Amygdala (tissue), 56 donors: ENCODE results near the gene CDYL.

Source experiments
- DNase-seq, 56 donors: peaks; one replicate each; lab custom pipeline; 2025; lab: John Stamatoyannopoulos, UW

Gene CDYL

GRCh38 chr6:4802312-4802935, 26.2 kb downstream of the CDYL start:
- DNase-seq, result no peak

GRCh38 chr6:4803343-4803744, 27.1 kb downstream of the CDYL start:
- no peak for DNase-seq

- DNase-seq, result peak in 1 of 56 donors; percentile 4
Observed at GRCh38 chr6:4804095-4804494, 27.9 kb downstream of the CDYL start.

GRCh38 chr6:4805553-4806336, 29.5 kb downstream of the CDYL start:
- peak in 44 of 56 donors; percentile 4 to 68 (median 26) for DNase-seq

- no peak for DNase-seq
Observed at GRCh38 chr6:4806337-4806725, 30.1 kb downstream of the CDYL start.

DNA sequence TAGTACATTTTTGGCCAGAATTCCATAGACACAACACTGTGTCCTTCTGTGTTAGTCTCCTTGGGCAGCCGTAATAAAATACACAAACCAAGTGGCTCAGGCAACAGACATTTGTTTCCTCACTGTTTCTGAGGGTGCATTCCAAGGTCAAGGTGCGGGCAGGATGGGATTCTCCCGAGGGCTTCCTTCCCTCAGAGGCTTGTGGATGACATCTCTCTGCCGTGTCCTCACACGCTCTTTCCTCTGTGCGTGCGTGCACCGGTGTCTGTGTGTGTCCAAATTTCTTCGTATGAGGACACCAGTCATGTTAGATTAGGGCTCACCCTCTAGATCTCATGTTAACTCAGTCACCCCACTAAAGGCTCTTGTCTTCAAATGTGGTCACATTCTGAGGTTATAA, 30.6 kb downstream of the CDYL start:
- DNase-seq, result no peak

- DNase-seq, result no peak
Observed at GRCh38 chr6:4808396-4808795, 32.2 kb downstream of the CDYL start.

- no peak for DNase-seq
Observed at GRCh38 chr6:4809999-4810918, 34.1 kb downstream of the CDYL start.

DNA sequence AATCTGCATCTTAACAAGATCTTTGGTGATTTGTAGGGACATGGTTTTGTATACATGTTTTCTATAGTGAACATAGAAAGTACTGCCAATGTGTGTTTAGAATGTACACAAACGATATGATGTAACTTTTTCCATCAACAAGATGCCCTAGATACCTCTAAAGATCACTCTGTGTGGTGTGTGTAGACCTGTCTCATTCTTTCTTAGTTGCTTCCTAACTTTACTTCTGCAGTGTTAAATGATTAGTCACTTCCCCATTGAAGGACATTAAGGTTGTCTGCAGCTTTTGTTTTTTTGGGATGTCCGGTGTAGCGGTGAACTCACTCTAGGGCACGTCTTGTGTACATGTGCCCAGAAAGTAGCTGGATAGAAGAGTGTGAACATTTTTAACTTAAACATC, 35.9 kb downstream of the CDYL start:
- DNase-seq, result no peak

GRCh38 chr6:4813055-4813454, 36.9 kb downstream of the CDYL start:
- DNase-seq, result no peak

- no peak for DNase-seq
Observed at GRCh38 chr6:4814212-4814611, 38.0 kb downstream of the CDYL start.

DNA sequence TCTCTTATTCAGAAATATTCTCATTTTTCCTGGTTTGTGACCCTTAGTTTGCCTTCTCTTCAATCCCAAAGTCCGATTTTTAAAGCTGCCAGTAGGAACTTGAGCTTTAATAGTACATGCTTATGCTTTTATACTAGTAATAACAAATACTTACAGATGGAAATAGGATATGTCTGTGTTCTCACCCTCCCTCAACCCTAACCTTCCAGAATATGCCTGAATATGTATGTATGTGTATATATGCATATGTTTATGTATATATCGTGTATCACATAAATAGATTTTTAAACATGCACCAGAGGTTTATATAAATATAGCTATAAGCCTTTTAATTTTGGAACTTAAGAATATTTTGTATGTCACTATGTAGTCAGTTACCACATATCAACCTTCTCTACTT, 38.8 kb downstream of the CDYL start:
- DNase-seq, result no peak

DNA sequence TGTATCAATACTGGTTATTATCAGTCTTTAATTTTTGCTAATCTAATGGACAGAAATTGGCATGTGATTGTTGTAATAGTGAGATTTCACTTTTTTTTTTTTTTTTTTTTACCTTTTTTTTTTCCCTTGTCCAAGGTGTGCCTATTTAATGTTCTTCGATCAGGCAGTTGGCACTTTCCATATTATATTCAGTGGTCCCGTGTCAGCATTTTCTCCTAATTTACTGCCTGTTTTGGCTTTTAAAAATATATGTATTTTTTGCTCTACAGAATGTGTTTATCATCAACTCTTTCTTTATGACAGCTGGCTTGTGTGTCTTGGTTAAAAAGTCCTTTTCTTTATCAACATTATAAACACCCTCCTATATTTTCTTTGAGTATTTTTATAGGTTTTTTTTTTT, 39.4 kb downstream of the CDYL start:
- no peak for DNase-seq

DNA sequence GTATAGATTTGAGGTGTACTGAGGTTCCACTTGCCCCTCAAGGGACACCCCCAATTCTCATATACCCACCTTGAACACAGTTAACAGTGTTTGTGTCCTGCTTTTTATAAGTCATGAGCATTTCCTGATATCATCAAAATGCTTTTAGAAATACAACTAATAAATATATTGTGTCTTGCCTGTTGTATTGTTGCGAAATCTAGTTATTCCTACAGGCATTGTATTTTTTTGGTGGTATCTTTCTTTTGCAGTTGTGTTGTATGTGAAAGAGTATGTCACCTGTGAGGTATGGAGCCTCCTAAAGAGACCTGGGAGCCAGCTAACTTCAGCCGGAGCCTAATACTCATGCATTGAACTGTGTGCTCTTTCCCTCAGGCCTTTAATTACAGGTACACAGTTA, 40.7 kb downstream of the CDYL start:
- no peak for DNase-seq

DNA sequence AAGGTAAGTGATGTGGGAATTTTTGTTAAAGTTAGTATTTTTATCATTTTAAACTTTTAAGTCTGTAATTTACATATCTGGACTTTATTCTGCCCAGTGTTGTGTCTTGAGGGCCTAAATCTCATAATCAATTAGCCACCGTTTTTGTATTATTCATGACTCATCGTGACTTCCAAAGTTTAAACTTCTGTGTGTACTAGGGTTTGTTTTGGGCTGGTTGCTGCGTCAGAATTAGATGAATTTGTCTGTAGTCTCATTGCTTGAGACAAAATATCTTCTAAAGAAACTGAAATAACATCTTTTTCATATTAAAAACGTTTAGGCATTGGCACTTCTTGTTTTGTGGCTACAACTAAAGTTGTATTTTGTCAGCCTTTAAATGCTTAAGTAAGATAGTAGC, 41.3 kb downstream of the CDYL start:
- DNase-seq, result no peak

DNA sequence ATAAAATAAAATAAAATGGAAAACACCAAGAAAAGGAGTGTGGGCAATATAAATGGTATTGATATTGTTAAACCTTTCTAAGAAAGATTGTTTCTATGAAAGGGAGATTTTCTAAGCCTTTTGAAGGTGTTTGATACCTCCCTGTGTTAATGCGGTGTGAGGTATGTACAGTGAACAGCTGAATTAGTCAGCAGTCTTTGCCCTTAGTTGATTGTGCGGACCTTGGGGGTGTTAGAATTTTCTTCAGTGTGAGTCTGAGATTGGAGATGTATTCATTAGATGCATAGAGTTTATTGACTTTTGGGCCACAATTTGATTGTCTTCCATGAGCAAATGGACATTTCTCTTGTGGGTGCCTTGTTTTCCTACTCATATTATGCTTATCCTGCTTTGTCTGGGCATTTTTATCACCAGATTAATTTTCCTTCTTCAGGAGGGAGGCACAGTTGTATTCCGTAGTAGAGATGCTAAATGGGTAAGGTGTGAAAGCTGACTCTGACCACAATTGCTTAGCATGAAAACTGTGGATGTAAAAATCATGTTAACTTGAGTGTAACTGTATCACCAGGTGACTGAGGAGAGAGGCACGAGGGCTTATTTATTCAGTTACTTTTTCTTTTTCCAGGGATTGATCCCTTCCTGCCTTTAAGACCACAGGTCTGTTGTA, 42.2 kb downstream of the CDYL start:
- no peak for DNase-seq

GRCh38 chr6:4819706-4820283, 43.6 kb downstream of the CDYL start:
- DNase-seq, result no peak

- DNase-seq, result no peak
Observed at GRCh38 chr6:4820704-4821276, 44.6 kb downstream of the CDYL start.

DNA sequence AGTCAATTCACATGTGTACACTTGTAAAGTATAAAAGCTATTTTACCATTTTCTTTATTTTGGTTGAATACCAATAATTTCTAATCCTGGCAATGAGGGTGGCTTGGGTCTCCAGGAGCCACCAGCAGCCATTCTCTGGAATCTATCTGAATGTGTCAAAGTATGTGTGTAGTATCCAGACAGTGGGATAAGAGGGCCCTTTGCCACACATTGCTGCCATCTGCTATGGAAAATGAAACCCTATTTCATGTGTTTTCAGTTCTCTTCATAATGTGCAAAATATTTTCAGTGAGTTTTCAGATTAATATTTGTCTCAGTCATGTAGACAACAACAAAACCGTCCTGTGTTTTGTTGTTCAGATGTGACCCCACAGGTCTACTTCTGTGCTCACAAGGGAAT, 46.3 kb downstream of the CDYL start:
- DNase-seq, result no peak

DNA sequence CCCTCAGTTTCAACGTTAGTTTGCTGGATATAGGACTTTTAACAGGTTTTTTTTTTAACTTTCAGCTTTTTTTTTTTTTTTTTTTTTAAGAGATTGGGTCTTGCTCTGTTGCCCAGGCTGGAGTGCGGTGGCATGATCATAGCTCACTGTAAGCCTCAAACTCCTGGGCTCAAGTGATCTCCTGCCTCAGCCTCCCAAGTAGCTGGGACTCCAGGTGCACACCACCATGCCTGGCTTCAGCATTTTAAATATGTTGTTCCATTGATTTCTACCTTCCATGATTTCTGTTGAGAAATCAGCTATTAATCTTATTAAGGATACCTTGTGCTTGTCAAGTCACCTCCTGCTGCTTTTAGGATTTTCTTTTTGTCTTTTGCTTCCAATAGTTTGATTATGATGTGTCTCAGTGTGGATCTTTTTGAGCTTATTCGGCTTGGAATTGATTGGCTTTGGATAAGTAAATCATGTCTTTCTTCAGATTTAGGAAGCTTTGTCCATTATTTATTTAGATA, 52.0 kb downstream of the CDYL start:
- DNase-seq, result no peak
